HL-60 (cell line): ENCODE data around the gene COASY.

Experiments used
- DNase-seq, 2 experiments: peaks; one replicate each; pipeline ENCODE4 v3.0.0-alpha.2; 2010 to 2020; ENCODE audit warnings: low read depth in 1 of 2, low spot score in 1 of 2
- H3K27ac ChIP-seq: fragments of 250-450 bp; sonication (Bioruptor Pico); replicated peaks from 2 replicates; pipeline ENCODE4 v1.5.1; 2020; ENCODE audit warnings: mild to moderate bottlenecking, moderate library complexity
- H3K27me3 ChIP-seq: fragments of 250-450 bp; sonication (Bioruptor Pico); 2 replicates; pipeline ENCODE4 v1.5.1; 2021; ENCODE audit warnings: mild to moderate bottlenecking, moderate library complexity; ENCODE audit not compliant: insufficient read depth, poor library complexity, severe bottlenecking
- H3K4me3 ChIP-seq: replicated peaks from 2 replicates; pipeline ENCODE4 v1.5.1; 2011; ENCODE audit warnings: mild to moderate bottlenecking, control low read depth, low read length; ENCODE audit not compliant: insufficient read depth
- CTCF ChIP-seq: IDR thresholded peaks from one replicate; pipeline ENCODE4 v1.5.1; 2011; ENCODE audit warnings: low read length, control low read depth, inconsistent platforms; ENCODE audit not compliant: insufficient read depth
- GABPA ChIP-seq: IDR thresholded peaks from 2 replicates; pipeline ENCODE4 v1.6.1; 2012; ENCODE audit warnings: low read depth
- POLR2AphosphoS5 ChIP-seq: IDR thresholded peaks from 2 replicates; pipeline ENCODE4 v1.6.1; 2012; ENCODE audit warnings: low read depth
- REST ChIP-seq: IDR thresholded peaks from 2 replicates; pipeline ENCODE4 v1.6.1; 2012; ENCODE audit warnings: low read depth; ENCODE audit not compliant: insufficient replicate concordance
- SPI1 ChIP-seq: IDR thresholded peaks from 2 replicates; pipeline ENCODE4 v1.6.1; 2012; ENCODE audit warnings: low read depth, mild to moderate bottlenecking, borderline replicate concordance

The COASY gene

GRCh38 chr17:42563143-42563509 lies 1.2 kb downstream of the COASY start:
- DNase-seq = no peak
- peak overlapping the region; percentile 85 for H3K4me3 ChIP-seq
- TF ChIP-seq GABPA (no peak), CTCF (no peak), REST (no peak), POLR2AphosphoS5 (no peak; the same call in 1 of the 2 replicates), SPI1 (no peak)
- H3K27me3 ChIP-seq = no peaks in the 10 kb centered on the region
- H3K27ac ChIP-seq = peak overlapping the region; percentile 94

GRCh38 chr17:42563543-42563942 lies 1.6 kb downstream of the COASY start:
- no peaks in the 10 kb centered on the region for H3K27me3 ChIP-seq
- TF ChIP-seq CTCF (no peak), REST (no peak), GABPA (no peak), SPI1 (no peak), POLR2AphosphoS5 (no peak)
- H3K27ac ChIP-seq = peak overlapping the region; percentile 94
- no peak for DNase-seq
- H3K4me3 ChIP-seq = peak overlapping the region; percentile 85

GRCh38 chr17:42563950-42564349 lies 2.0 kb downstream of the COASY start:
- Histone ChIP-seq H3K4me3 (peak overlapping the region; percentile 85; the same call in 1 of the 2 replicates), H3K27me3 (no peaks in the 10 kb centered on the region), H3K27ac (peak overlapping the region; percentile 94)
- TF ChIP-seq POLR2AphosphoS5 (no peak), GABPA (no peak), REST (no peak), SPI1 (no peak), CTCF (no peak)
- no peak for DNase-seq
